Activated T-cell treated with anti-CD3 and anti-CD28 coated beads, Interleukin-2, amount 50 U/mL, for 72 hours (primary cell): Measurements from ENCODE around the gene RASGEF1C. TPM values are rescaled to one million over a fixed set of nuclear protein-coding genes. Genes with fewer than 3 reads are reported as not detected.
"Not testable (repeated sequence)": the region's sequence is repeated elsewhere in the genome, so short reads cannot be mapped to it uniquely, and the experiment has no call there.

Experiments used
- ATAC-seq, 2 donors: fragments of 150-1000 bp; cut with Tn5 transposase; replicated peaks in 1 of 2; 2 replicates each; pipeline ENCODE4 v1.10.0; 2021; ENCODE audit warnings: moderate library complexity in 2 of 2, mild to moderate bottlenecking in 1 of 2
- DNase-seq, 2 donors: peaks; one replicate each; pipeline ENCODE4 v3.0.0; 2021 to 2022; ENCODE audit warnings: mixed read lengths in 1 of 2
- H3K27ac Mint-ChIP-seq: one replicate; pipeline ENCODE4 v1.8.0; 2022; ENCODE audit warnings: mild to moderate bottlenecking, moderate library complexity, mixed read lengths
- H3K27me3 Mint-ChIP-seq: one replicate; pipeline ENCODE4 v1.8.0; 2022; ENCODE audit warnings: low read depth, mixed read lengths
- H3K36me3 Mint-ChIP-seq, 2 donors: one replicate each; pipeline ENCODE4 v1.8.0; 2022; ENCODE audit warnings: mixed read lengths in 2 of 2, mild to moderate bottlenecking in 1 of 2; ENCODE audit not compliant: insufficient read depth in 2 of 2
- H3K4me1 Mint-ChIP-seq: one replicate; pipeline ENCODE4 v1.8.0; 2022; ENCODE audit warnings: low read depth, mixed read lengths
- H3K4me3 Mint-ChIP-seq, 2 donors: one replicate each; pipeline ENCODE4 v1.8.0; 2022; ENCODE audit warnings: mild to moderate bottlenecking in 2 of 2, mixed read lengths in 2 of 2, moderate library complexity in 2 of 2
- H3K9me3 Mint-ChIP-seq, 2 donors: one replicate each; pipeline ENCODE4 v1.8.0; 2022; ENCODE audit warnings: mixed read lengths in 2 of 2
- total RNA-seq, 2 donors: library from RNA; stranded (reverse); gene quantifications; one replicate each; pipeline ENCODE4 v1.2.3, GENCODE V29; 2022

Gene RASGEF1C
- total RNA-seq, 2 donors from 2014 or later = not detected

GRCh38 chr5:180217797-180218196 is 8.8 kb upstream of the RASGEF1C start:
- ATAC-seq (no peak), DNase-seq (no peak)
- H3K9me3 Mint-ChIP-seq = peaks cover 14 to 26% of the 10 kb centered on the region in 2 donors
- peaks cover 7 to 16% of the 10 kb centered on the region in 2 donors for H3K36me3 Mint-ChIP-seq
- H3K27ac Mint-ChIP-seq = no peak overlapping the region
- no peaks in the 10 kb centered on the region for H3K4me1 Mint-ChIP-seq
- no peak overlapping the region for H3K4me3 Mint-ChIP-seq
- peaks cover 13% of the 10 kb centered on the region for H3K27me3 Mint-ChIP-seq

DNA sequence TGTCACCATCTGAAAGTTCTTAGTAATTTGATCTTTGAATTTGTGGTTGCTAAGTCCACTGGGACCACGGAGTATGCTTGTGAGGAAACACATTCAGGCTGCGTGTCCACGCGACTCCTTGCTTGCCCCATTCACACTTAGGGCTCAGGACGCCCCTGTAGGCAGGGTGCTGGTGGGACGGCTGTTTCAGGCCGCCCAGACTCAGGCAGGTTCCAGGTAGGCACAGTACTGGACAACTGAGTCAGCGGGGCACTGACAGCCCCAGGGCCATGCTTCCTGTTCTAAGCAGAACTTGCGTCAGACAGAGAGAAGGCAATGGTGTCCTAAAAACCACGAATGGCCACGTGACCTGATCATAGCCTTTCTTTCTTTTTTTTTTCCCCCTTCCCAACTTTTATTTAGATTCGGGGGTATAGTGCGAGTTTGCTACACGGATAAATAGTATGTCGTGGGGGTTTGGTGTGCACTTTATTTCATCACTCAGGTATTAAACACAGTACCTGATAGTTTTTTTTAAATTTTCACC is 7.7 kb upstream of the RASGEF1C start:
- Mint-ChIP-seq H3K9me3 (peaks cover 10 to 22% of the 10 kb centered on the region in 2 donors), H3K4me3 (no peak overlapping the region), H3K36me3 (peaks cover 2 to 13% of the 10 kb centered on the region in 2 donors), H3K27me3 (peaks cover 24% of the 10 kb centered on the region), H3K4me1 (no peaks in the 10 kb centered on the region), H3K27ac (no peak overlapping the region)
- no peak for DNase-seq
- no peak for ATAC-seq

DNA sequence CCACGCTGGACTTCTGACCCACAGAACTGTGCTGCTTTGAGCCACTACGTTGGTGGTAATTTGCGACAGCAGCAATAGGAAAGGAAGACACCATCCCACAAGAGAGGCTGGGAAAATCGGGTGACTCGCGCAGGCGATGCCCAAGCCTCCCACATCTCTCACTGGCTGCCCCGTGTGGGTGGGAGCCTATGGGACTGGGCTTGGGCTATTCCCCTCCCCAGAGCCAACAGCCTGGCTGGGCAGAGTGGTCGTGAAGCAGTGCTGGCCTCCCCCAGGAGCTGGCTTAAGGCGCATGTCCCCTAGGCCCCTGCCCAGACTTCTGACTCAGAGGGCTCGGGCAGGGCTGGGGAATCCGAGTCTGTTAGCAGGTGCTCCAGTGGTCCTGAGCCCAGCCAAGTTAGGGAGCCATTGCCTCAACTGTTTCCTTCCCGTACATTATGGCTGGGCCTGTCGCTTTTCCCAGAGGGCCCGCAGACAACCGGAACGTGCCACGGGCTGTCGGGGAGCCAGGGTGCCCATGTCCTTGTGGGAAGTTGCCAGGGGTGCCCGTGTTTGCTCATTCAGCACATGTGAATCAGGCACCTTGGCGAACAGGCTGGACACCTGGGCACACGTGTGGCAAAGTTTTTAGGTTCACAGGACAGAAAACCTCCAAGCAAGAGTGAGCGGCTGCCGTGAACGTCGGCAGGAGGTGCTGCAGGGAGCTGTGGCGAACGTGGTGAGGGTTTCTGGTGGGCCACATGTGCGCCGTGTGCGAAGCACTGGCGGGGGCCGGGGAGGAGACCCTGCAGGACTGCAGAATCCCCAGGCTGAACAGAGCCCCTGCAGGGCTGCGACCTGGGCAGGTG is 7.0 kb upstream of the RASGEF1C start:
- no peaks in the 10 kb centered on the region for H3K4me1 Mint-ChIP-seq
- no peak overlapping the region for H3K27ac Mint-ChIP-seq
- ATAC-seq (no peak), DNase-seq (no peak)
- H3K27me3 Mint-ChIP-seq = peaks cover 24% of the 10 kb centered on the region
- peaks cover 2 to 13% of the 10 kb centered on the region in 2 donors for H3K36me3 Mint-ChIP-seq
- no peak overlapping the region for H3K4me3 Mint-ChIP-seq
- peaks cover 10 to 22% of the 10 kb centered on the region in 2 donors for H3K9me3 Mint-ChIP-seq

GRCh38 chr5:180214870-180215770 is 6.1 kb upstream of the RASGEF1C start:
- DNase-seq = no peak
- H3K27ac Mint-ChIP-seq = no peak overlapping the region
- peaks cover 10 to 20% of the 10 kb centered on the region in 2 donors for H3K9me3 Mint-ChIP-seq
- ATAC-seq = no peak
- H3K27me3 Mint-ChIP-seq = peaks cover 24% of the 10 kb centered on the region
- no peak overlapping the region for H3K4me3 Mint-ChIP-seq
- peaks cover 2 to 11% of the 10 kb centered on the region in 2 donors for H3K36me3 Mint-ChIP-seq
- H3K4me1 Mint-ChIP-seq = no peaks in the 10 kb centered on the region

- peaks cover 0 to 5% of the 10 kb centered on the region in 2 donors for H3K36me3 Mint-ChIP-seq
- peaks cover 30% of the 10 kb centered on the region for H3K27me3 Mint-ChIP-seq
- no peak for ATAC-seq
- no peak overlapping the region for H3K4me3 Mint-ChIP-seq
- no peaks in the 10 kb centered on the region for H3K4me1 Mint-ChIP-seq
- H3K27ac Mint-ChIP-seq = no peak overlapping the region
- DNase-seq = no peak
- H3K9me3 Mint-ChIP-seq = peaks cover 5 to 13% of the 10 kb centered on the region in 2 donors
Measured at GRCh38 chr5:180213657-180214207, 4.7 kb upstream of the RASGEF1C start.

GRCh38 chr5:180213256-180213600 is 4.2 kb upstream of the RASGEF1C start:
- peaks cover 5% of the 10 kb centered on the region for H3K4me1 Mint-ChIP-seq
- no peak overlapping the region for H3K4me3 Mint-ChIP-seq
- peaks cover 0 to 5% of the 10 kb centered on the region in 2 donors for H3K36me3 Mint-ChIP-seq

GRCh38 chr5:180212363-180213255 is 3.6 kb upstream of the RASGEF1C start:
- H3K27me3 Mint-ChIP-seq = peaks cover 41% of the 10 kb centered on the region
- no peak overlapping the region for H3K27ac Mint-ChIP-seq
- peaks cover 5 to 9% of the 10 kb centered on the region in 2 donors for H3K9me3 Mint-ChIP-seq
- DNase-seq (no peak), ATAC-seq (no peak)
- H3K4me3 Mint-ChIP-seq = no peak overlapping the region
- H3K36me3 Mint-ChIP-seq = peaks cover 0 to 5% of the 10 kb centered on the region in 2 donors
- peaks cover 11% of the 10 kb centered on the region for H3K4me1 Mint-ChIP-seq

More at GRCh38 chr5:180213256-180213600, 4.2 kb upstream of the RASGEF1C start:
- H3K27me3 Mint-ChIP-seq = peaks cover 35% of the 10 kb centered on the region
- peaks cover 5 to 9% of the 10 kb centered on the region in 2 donors for H3K9me3 Mint-ChIP-seq
- no peak overlapping the region for H3K27ac Mint-ChIP-seq
- ATAC-seq (no peak), DNase-seq (no peak)

DNA sequence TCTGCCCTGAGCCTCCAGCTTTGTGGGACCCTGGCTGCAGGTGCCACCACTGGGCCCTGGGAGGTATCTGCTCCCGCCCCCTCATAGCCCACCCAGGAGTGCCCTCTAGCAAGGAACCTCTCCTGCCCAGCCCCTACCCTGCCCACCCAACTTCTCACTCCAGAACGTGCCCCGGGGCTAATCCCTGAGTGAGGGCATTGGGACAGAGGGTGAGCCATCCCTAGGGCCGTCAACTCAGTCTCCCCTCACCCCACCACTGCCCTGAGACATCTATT is 2.7 kb upstream of the RASGEF1C start:
- Mint-ChIP-seq H3K4me1 (peaks cover 11% of the 10 kb centered on the region), H3K27ac (no peak overlapping the region), H3K27me3 (peaks cover 48% of the 10 kb centered on the region), H3K9me3 (peaks cover 5 to 7% of the 10 kb centered on the region in 2 donors), H3K4me3 (no peak overlapping the region), H3K36me3 (peaks cover 0 to 5% of the 10 kb centered on the region in 2 donors)
- DNase-seq (no peak), ATAC-seq (no peak)

DNA sequence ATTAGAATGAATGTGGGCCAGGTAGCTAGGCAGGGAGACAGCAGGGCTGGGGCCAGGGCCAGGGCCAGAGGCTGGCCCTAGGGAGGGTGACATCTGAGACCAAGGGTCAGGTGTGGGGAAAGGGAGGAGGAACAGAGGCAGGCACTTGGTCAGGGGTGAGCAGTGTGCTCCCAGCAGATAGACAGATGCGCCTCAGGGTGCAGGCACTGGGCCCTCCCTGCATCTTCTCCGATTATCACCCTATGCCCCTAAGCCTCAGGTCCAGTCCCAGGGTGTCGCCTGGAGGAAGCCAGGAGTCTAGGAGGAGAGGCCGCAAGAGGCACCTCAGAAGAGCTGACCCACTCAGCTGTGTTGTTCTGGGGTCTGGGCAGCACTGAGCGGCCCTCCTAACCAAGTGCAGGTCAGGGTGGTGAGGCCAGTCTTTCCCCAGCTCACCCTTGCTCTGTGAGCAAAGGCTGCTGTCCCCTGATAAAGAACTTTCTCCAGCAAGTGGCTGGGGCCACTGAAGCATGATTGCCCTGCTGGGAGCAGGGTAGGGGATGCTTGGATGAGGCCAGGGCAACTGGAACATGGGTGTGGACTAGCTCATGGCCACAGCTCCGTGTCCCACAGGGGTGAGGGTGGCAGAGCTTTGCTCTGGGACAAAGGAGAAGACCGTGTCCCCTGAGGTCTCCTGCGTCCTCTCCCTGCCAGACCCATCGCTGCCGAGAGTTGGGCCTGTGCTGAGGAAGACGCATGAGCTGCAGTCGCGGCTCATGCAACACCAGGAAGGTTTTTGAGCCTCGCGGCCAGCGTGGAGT is 2.1 kb upstream of the RASGEF1C start:
- Mint-ChIP-seq H3K27me3 (peaks cover 53% of the 10 kb centered on the region), H3K36me3 (peaks cover 0 to 5% of the 10 kb centered on the region in 2 donors), H3K27ac (no peak overlapping the region), H3K4me3 (no peak overlapping the region), H3K4me1 (peaks cover 11% of the 10 kb centered on the region), H3K9me3 (peaks cover 5 to 6% of the 10 kb centered on the region in 2 donors)
- DNase-seq = no peak
- no peak for ATAC-seq

- not testable (repeated sequence) for ATAC-seq, DNase-seq, H3K36me3 Mint-ChIP-seq, H3K4me3 Mint-ChIP-seq, H3K9me3 Mint-ChIP-seq, H3K27ac Mint-ChIP-seq
- Mint-ChIP-seq H3K27me3 (peaks cover 59% of the 10 kb centered on the region), H3K4me1 (peaks cover 11% of the 10 kb centered on the region)
Measured at GRCh38 chr5:180210077-180210476, 1.1 kb upstream of the RASGEF1C start.

DNA sequence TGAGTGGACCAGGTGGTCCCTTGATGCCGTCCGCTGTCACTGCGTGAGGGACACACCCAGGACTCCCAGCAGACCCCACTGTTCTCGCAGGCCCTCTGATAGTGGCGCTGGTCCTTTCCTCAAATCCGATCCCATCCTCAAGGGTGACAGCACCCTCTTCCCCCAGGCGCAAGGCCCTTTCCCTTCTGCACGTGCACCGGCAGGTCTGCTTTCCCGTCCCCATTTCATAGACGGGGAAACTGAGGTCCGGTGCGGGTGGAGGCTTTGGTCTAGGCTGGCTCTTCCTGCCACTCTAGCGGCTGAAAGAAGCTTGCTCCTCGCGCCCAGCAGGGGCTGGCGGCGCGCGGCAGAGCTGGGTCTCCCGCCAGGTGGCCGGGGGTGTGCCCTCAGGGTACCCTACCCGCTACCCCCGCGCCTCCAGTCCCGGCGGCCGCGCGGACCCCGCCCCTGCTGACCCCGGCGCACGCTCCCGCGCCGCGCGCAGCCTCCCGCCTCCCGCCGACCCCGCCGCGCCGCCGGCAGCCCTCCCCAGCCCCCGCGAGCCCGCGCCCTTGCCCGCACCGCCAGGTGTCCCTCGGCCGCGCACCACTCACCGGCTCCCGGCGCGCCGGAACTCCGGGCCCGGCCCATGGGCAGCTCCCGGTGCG is 453 bp downstream of the RASGEF1C start:
- Mint-ChIP-seq H3K27ac (no peak overlapping the region), H3K36me3 (no peaks in the 10 kb centered on the region), H3K9me3 (no peaks in the 10 kb centered on the region), H3K4me3 (peak overlapping the region; percentile 14 to 75), H3K27me3 (peaks cover 54% of the 10 kb centered on the region), H3K4me1 (peaks cover 12% of the 10 kb centered on the region)
- ATAC-seq (peak; percentile 40 to 49), DNase-seq (peak; percentile 15 to 22)
